Breast epithelium (tissue), 4 donors: ENCODE results near the gene FAM163B. TPM values are rescaled to one million over a fixed set of nuclear protein-coding genes. Genes with fewer than 3 reads are reported as not detected.

Experiments used
- DNase-seq, 2 donors: peaks; one replicate each; pipeline ENCODE4 v3.0.0-alpha.2; 2019; ENCODE audit warnings: low spot score in 2 of 2
- H3K27ac ChIP-seq, 2 donors: fragments of 200-600 bp; sonication (generic) in 1 of 2; one replicate each; pipeline ENCODE4 v1.5.1; 2016 to 2019; ENCODE audit warnings: mild to moderate bottlenecking in 1 of 2
- H3K27me3 ChIP-seq, 2 donors: fragments of 200-600 bp; sonication (generic) in 1 of 2; one replicate each; pipeline versions ENCODE4 v1.5.1 to v1.6.0; 2017 to 2019; ENCODE audit warnings: control low read depth in 1 of 2, mild to moderate bottlenecking in 1 of 2
- H3K36me3 ChIP-seq: fragments of 200-600 bp; one replicate; pipeline ENCODE4 v1.5.1; 2019
- H3K4me1 ChIP-seq, 2 donors: fragments of 200-600 bp; sonication (generic); one replicate each; pipeline ENCODE4 v1.5.1; 2016 to 2019; ENCODE audit warnings: control low read depth in 1 of 2
- H3K4me3 ChIP-seq, 3 donors: fragments of 200-600 bp; sonication (generic); 1 replicate in 2 of 3; 2 replicates in 1 of 3; pipeline ENCODE4 v1.5.1; 2016 to 2019; ENCODE audit warnings: mild to moderate bottlenecking in 3 of 3, moderate library complexity in 2 of 3
- H3K9me3 ChIP-seq, 2 donors: fragments of 200-600 bp; sonication (generic) in 1 of 2; one replicate each; pipeline ENCODE4 v1.5.1; 2016 to 2019; ENCODE audit warnings: control low read depth in 1 of 2
- CTCF ChIP-seq, 3 donors: fragments of 450-650 bp; IDR thresholded peaks; one replicate each; pipeline ENCODE4 v1.5.1; 2016 to 2017; ENCODE audit warnings: antibody characterized with exemption in 3 of 3, mild to moderate bottlenecking in 3 of 3, moderate library complexity in 3 of 3
- POLR2A ChIP-seq: fragments of 450-650 bp; IDR thresholded peaks from one replicate; pipeline ENCODE4 v1.6.1; 2016; ENCODE audit warnings: antibody characterized with exemption, mild to moderate bottlenecking, moderate library complexity
- POLR2AphosphoS5 ChIP-seq, 3 donors: sonication (generic); formaldehyde crosslinking; IDR thresholded peaks; one replicate each; pipeline ENCODE4 v1.6.1; 2017; ENCODE audit warnings: antibody characterized with exemption in 3 of 3
- intact Hi-C: fragments of 100-400 bp; cut with DNase I; formaldehyde crosslinking; loops from one replicate; pipeline ENCODE4 v1.15.1; 2023; ENCODE audit warnings: low total_unique reads
- total RNA-seq, 3 donors: library from RNA; depleted of rRNA; stranded (reverse); fragments of >200 nt; gene quantifications; one replicate each; pipeline ENCODE4 v1.1.0, GENCODE V29; 2016

Gene FAM163B
- total RNA-seq, 3 donors from 2014 or later = not detected

- no peak overlapping the region for H3K4me3 ChIP-seq
- no peaks in the 10 kb centered on the region for H3K36me3 ChIP-seq
- peaks cover 0 to 2% of the 10 kb centered on the region in 2 donors for H3K4me1 ChIP-seq
- DNase-seq = no peak
- peaks cover 9 to 66% of the 10 kb centered on the region in 2 donors for H3K27me3 ChIP-seq
- H3K27ac ChIP-seq = no peak overlapping the region
- TF ChIP-seq CTCF (IDR thresholded peaks at IDR 0.05) = no peak
- no peak for TF ChIP-seq POLR2AphosphoS5 (IDR thresholded peaks at IDR 0.05)
- no peak for TF ChIP-seq POLR2A
- intact Hi-C loops = loop anchor here (2.0 kb wide), 1 partner anchor 56 kb away; no protein-coding TSS in a partner anchor
- no peaks in the 10 kb centered on the region for H3K9me3 ChIP-seq
Observed at GRCh38 chr9:133654736-133655657, 45.8 kb upstream of the FAM163B start.

GRCh38 chr9:133653638-133654037 is 44.4 kb upstream of the FAM163B start:
- Histone ChIP-seq H3K4me1 (peaks cover 0 to 1% of the 10 kb centered on the region in 2 donors), H3K27me3 (peaks cover 9 to 70% of the 10 kb centered on the region in 2 donors), H3K36me3 (no peaks in the 10 kb centered on the region), H3K9me3 (no peaks in the 10 kb centered on the region), H3K27ac (no peak overlapping the region), H3K4me3 (no peak overlapping the region)
- DNase-seq = no peak
- intact Hi-C loops = loop anchor here (2.0 kb wide), 1 partner anchor 55 kb away; no protein-coding TSS in a partner anchor
- TF ChIP-seq POLR2AphosphoS5 (IDR thresholded peaks at IDR 0.05) (no peak), CTCF (IDR thresholded peaks at IDR 0.05) (no peak), POLR2A (no peak)

- Histone ChIP-seq H3K9me3 (no peaks in the 10 kb centered on the region), H3K4me1 (no peaks in the 10 kb centered on the region), H3K27ac (no peak overlapping the region), H3K4me3 (no peak overlapping the region), H3K27me3 (peaks cover 0 to 63% of the 10 kb centered on the region in 2 donors), H3K36me3 (no peaks in the 10 kb centered on the region)
- no peak for TF ChIP-seq POLR2A
- TF ChIP-seq CTCF (IDR thresholded peaks at IDR 0.05) = no peak
- TF ChIP-seq POLR2AphosphoS5 (IDR thresholded peaks at IDR 0.05) = no peak
- no peak for DNase-seq
- intact Hi-C loops = no loop called here
Observed at GRCh38 chr9:133650026-133650425, 40.8 kb upstream of the FAM163B start.

GRCh38 chr9:133649194-133649593 is 40.0 kb upstream of the FAM163B start:
- intact Hi-C loops = no loop called here
- H3K9me3 ChIP-seq = no peaks in the 10 kb centered on the region
- H3K4me1 ChIP-seq = no peaks in the 10 kb centered on the region
- peaks cover 0 to 55% of the 10 kb centered on the region in 2 donors for H3K27me3 ChIP-seq
- no peaks in the 10 kb centered on the region for H3K36me3 ChIP-seq
- TF ChIP-seq POLR2A = no peak
- no peak for TF ChIP-seq POLR2AphosphoS5 (IDR thresholded peaks at IDR 0.05)
- no peak for TF ChIP-seq CTCF (IDR thresholded peaks at IDR 0.05)
- no peak for DNase-seq
- H3K4me3 ChIP-seq = no peak overlapping the region
- no peak overlapping the region for H3K27ac ChIP-seq
